ENCODE data around the gene CCDC85A. TPM values are rescaled to one million over a fixed set of nuclear protein-coding genes. Genes with fewer than 3 reads are reported as not detected.

CCDC85A gene
- total and polyA plus RNA-seq, 2 experiments from 2014 or later, result 1.6 to 4.2 TPM

DNA sequence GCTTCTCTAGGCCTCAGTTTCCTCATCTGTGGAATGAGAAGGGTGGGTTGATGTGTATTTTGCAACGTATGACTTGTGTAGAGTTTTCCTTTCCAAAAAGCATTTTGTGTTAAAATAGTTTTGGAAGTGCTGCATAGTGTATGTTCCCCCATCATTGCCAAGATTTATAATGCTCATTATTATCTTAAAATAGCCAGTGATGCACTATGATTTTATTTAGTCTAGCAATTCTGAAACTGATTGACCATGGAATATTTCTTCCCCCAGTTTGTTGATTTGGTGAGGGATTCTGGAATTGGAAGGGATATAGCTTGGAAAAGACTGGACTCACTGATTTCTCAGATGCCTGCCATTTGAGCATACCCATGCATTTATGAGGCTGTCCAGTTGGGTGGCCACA, 130.6 kb downstream of the CCDC85A start:
- H3K79me2 ChIP-seq (ENCODE audit: insufficient read depth), result no peaks in the 10 kb centered on the region
- H3K9me3 ChIP-seq (ENCODE audit: low read depth), result no peaks in the 10 kb centered on the region
- in situ Hi-C loops (cut with MboI), result no loop called here
- H3K36me3 ChIP-seq (ENCODE audit: low read depth), result no peaks in the 10 kb centered on the region
- TF ChIP-seq EZH2phosphoT487 (IDR thresholded peaks at IDR 0.05; ENCODE audit: insufficient read depth, low read depth) (no peak), EZH2 (IDR thresholded peaks at IDR 0.05; ENCODE audit: insufficient read depth, poor library complexity, severe bottlenecking) (no peak)
- no peak for DNase-seq
- H3K4me3 ChIP-seq, result no peak overlapping the region
- no peaks in the 10 kb centered on the region for H3K4me1 ChIP-seq (ENCODE audit: insufficient read depth)
- no peak overlapping the region for H2AFZ ChIP-seq
- H4K20me1 ChIP-seq (ENCODE audit: insufficient read depth), result 0 out of 2 replicates have a peak, but pooled peaks cover 4% of the 10 kb centered on the region
- WGBS, 2 experiments (ENCODE audit: low coverage in 1 of 2, low lambda C conversion rate in 2 of 2, missing lambda C conversion rate in 2 of 2), result 11 to 19% methylated on average over 1 of the region's 1 CpG
- no peak overlapping the region for H3K27ac ChIP-seq
- no peaks in the 10 kb centered on the region for H3F3A ChIP-seq (ENCODE audit: insufficient read depth)
- no peak overlapping the region for H3K4me2 ChIP-seq (ENCODE audit: unreplicated experiment)
- H3K9ac ChIP-seq, result no peak overlapping the region
- H3K27me3 ChIP-seq (replicated peaks; ENCODE audit: insufficient read depth), result no peaks in the 10 kb centered on the region
- H3K9me2 ChIP-seq (ENCODE audit: insufficient read depth), result no peaks in the 10 kb centered on the region

DNA sequence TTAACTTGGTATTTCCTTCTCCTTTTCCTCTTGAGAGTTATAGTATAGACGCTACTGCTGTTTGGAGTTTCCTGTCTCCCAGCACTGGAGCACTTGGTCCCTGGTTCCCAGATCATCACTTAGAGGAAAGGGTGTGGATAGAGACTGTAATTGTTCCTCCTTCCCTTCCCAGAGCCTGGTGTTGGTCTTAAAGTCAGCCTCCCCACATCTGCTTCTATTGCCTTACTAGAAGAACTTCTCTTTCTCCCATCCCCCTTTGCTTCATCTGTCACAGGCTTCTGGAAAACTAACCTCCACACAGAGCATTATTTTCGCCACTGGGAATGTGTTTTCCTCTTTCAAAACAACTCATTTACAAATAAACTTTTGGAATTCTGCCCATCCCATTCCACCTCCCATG, 131.0 kb downstream of the CCDC85A start:
- no peaks in the 10 kb centered on the region for H3K27me3 ChIP-seq (replicated peaks; ENCODE audit: insufficient read depth)
- no peaks in the 10 kb centered on the region for H3K79me2 ChIP-seq (ENCODE audit: insufficient read depth)
- H3K36me3 ChIP-seq (ENCODE audit: low read depth), result no peaks in the 10 kb centered on the region
- no peaks in the 10 kb centered on the region for H3F3A ChIP-seq (ENCODE audit: insufficient read depth)
- H3K9me3 ChIP-seq (ENCODE audit: low read depth), result no peaks in the 10 kb centered on the region
- H3K9me2 ChIP-seq (ENCODE audit: insufficient read depth), result no peaks in the 10 kb centered on the region
- H3K4me1 ChIP-seq (ENCODE audit: insufficient read depth), result no peaks in the 10 kb centered on the region
- H3K9ac ChIP-seq, result no peak overlapping the region
- H2AFZ ChIP-seq, result no peak overlapping the region
- H4K20me1 ChIP-seq (ENCODE audit: insufficient read depth), result 0 out of 2 replicates have a peak, but pooled peaks cover 4% of the 10 kb centered on the region
- H3K4me2 ChIP-seq (ENCODE audit: unreplicated experiment), result no peak overlapping the region
- no peak overlapping the region for H3K27ac ChIP-seq
- no peak overlapping the region for H3K4me3 ChIP-seq
- WGBS, 2 experiments (ENCODE audit: low coverage in 1 of 2, low lambda C conversion rate in 2 of 2, missing lambda C conversion rate in 2 of 2), result 41 to 54% methylated on average over 2 of the region's 2 CpGs
- no peak for DNase-seq
- in situ Hi-C loops (cut with MboI), result no loop called here
- TF ChIP-seq EZH2 (IDR thresholded peaks at IDR 0.05; ENCODE audit: insufficient read depth, poor library complexity, severe bottlenecking), result no peak
- TF ChIP-seq EZH2phosphoT487 (IDR thresholded peaks at IDR 0.05; ENCODE audit: insufficient read depth, low read depth), result no peak

GRCh38 chr2:56315376-56315775, 131.6 kb downstream of the CCDC85A start:
- H3F3A ChIP-seq (ENCODE audit: insufficient read depth), result no peaks in the 10 kb centered on the region
- H3K9ac ChIP-seq, result no peak overlapping the region
- 0 out of 2 replicates have a peak, but pooled peaks cover 4% of the 10 kb centered on the region for H4K20me1 ChIP-seq (ENCODE audit: insufficient read depth)
- DNase-seq, result no peak
- no peak overlapping the region for H3K4me2 ChIP-seq (ENCODE audit: unreplicated experiment)
- no peaks in the 10 kb centered on the region for H3K27me3 ChIP-seq (replicated peaks; ENCODE audit: insufficient read depth)
- H3K9me2 ChIP-seq (ENCODE audit: insufficient read depth), result no peaks in the 10 kb centered on the region
- H3K4me3 ChIP-seq, result no peak overlapping the region
- H3K27ac ChIP-seq, result no peak overlapping the region
- H2AFZ ChIP-seq, result no peak overlapping the region
- no peaks in the 10 kb centered on the region for H3K4me1 ChIP-seq (ENCODE audit: insufficient read depth)
- no peaks in the 10 kb centered on the region for H3K36me3 ChIP-seq (ENCODE audit: low read depth)
- H3K79me2 ChIP-seq (ENCODE audit: insufficient read depth), result no peaks in the 10 kb centered on the region
- H3K9me3 ChIP-seq (ENCODE audit: low read depth), result no peaks in the 10 kb centered on the region
- in situ Hi-C loops (cut with MboI), result no loop called here
- no peak for TF ChIP-seq EZH2 (IDR thresholded peaks at IDR 0.05; ENCODE audit: insufficient read depth, poor library complexity, severe bottlenecking)
- no peak for TF ChIP-seq EZH2phosphoT487 (IDR thresholded peaks at IDR 0.05; ENCODE audit: insufficient read depth, low read depth)

DNA sequence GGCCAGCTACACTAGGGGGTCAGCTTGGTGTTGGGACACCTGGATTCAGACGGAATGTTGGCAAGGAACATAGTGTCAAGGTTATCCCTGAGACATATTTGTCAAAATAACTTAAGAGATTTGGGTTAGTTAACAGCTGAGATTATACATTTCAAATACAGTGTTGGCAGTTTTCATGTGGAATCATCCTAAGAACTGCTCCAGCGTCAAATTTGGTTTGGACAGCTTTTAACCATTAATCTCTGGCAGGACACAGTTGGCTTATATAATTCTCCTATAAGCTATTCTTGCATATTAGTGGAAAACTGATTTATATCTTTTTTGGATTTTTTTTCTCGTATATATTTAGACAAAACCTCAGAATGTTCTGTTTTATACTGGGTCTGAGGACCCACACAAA, 132.2 kb downstream of the CCDC85A start:
- in situ Hi-C loops (cut with MboI), result no loop called here
- TF ChIP-seq EZH2phosphoT487 (IDR thresholded peaks at IDR 0.05; ENCODE audit: insufficient read depth, low read depth) (no peak), EZH2 (IDR thresholded peaks at IDR 0.05; ENCODE audit: insufficient read depth, poor library complexity, severe bottlenecking) (no peak)
- no peaks in the 10 kb centered on the region for H3K4me1 ChIP-seq (ENCODE audit: insufficient read depth)
- no peak overlapping the region for H3K4me2 ChIP-seq (ENCODE audit: unreplicated experiment)
- DNase-seq, result no peak
- H3K27ac ChIP-seq, result no peak overlapping the region
- H3K79me2 ChIP-seq (ENCODE audit: insufficient read depth), result no peaks in the 10 kb centered on the region
- 0 out of 2 replicates have a peak, but pooled peaks cover 4% of the 10 kb centered on the region for H4K20me1 ChIP-seq (ENCODE audit: insufficient read depth)
- H3K9ac ChIP-seq, result no peak overlapping the region
- H3K9me2 ChIP-seq (ENCODE audit: insufficient read depth), result no peaks in the 10 kb centered on the region
- no peak overlapping the region for H2AFZ ChIP-seq
- no peak overlapping the region for H3K4me3 ChIP-seq
- H3K36me3 ChIP-seq (ENCODE audit: low read depth), result no peaks in the 10 kb centered on the region
- H3F3A ChIP-seq (ENCODE audit: insufficient read depth), result no peaks in the 10 kb centered on the region
- no peaks in the 10 kb centered on the region for H3K9me3 ChIP-seq (ENCODE audit: low read depth)
- no peaks in the 10 kb centered on the region for H3K27me3 ChIP-seq (replicated peaks; ENCODE audit: insufficient read depth)
- 44 to 45% methylated on average over 3 of the region's 3 CpGs for WGBS, 2 experiments (ENCODE audit: low coverage in 1 of 2, low lambda C conversion rate in 2 of 2, missing lambda C conversion rate in 2 of 2)

GRCh38 chr2:56318147-56318546, 134.4 kb downstream of the CCDC85A start:
- TF ChIP-seq EZH2phosphoT487 (IDR thresholded peaks at IDR 0.05; ENCODE audit: insufficient read depth, low read depth), result no peak
- TF ChIP-seq EZH2 (IDR thresholded peaks at IDR 0.05; ENCODE audit: insufficient read depth, poor library complexity, severe bottlenecking), result no peak
- Histone ChIP-seq H3K9me3 (ENCODE audit: low read depth) (no peaks in the 10 kb centered on the region), H3K9ac (no peak overlapping the region), H3K36me3 (ENCODE audit: low read depth) (no peaks in the 10 kb centered on the region), H3K4me3 (no peak overlapping the region), H3K79me2 (ENCODE audit: insufficient read depth) (no peaks in the 10 kb centered on the region), H3K27ac (no peak overlapping the region), H3K4me2 (ENCODE audit: unreplicated experiment) (no peak overlapping the region), H3K9me2 (ENCODE audit: insufficient read depth) (no peaks in the 10 kb centered on the region), H4K20me1 (ENCODE audit: insufficient read depth) (0 out of 2 replicates have a peak, but pooled peaks cover 4% of the 10 kb centered on the region), H3K27me3 (replicated peaks; ENCODE audit: insufficient read depth) (no peaks in the 10 kb centered on the region), H3F3A (ENCODE audit: insufficient read depth) (no peaks in the 10 kb centered on the region), H3K4me1 (ENCODE audit: insufficient read depth) (no peaks in the 10 kb centered on the region), H2AFZ (no peak overlapping the region)
- in situ Hi-C loops (cut with MboI), result no loop called here
- 52% methylated on average over 4 of the region's 4 CpGs for WGBS, 2 experiments (ENCODE audit: low coverage in 1 of 2, low lambda C conversion rate in 2 of 2, missing lambda C conversion rate in 2 of 2)
- DNase-seq, result no peak
